ENCODE measurements around the gene INPP5D. TPM values are rescaled to one million over a fixed set of nuclear protein-coding genes. Genes with fewer than 3 reads are reported as not detected.

Gene INPP5D
- total RNA-seq, 1 experiment from 2014 or later = 12.7 TPM

- no peaks in the 10 kb centered on the region for H3K23me2 ChIP-seq (ENCODE audit: insufficient read length, low read depth, low read length, poor library complexity, severe bottlenecking)
- Mint-ChIP-seq H3K36me3 (ENCODE audit: insufficient read depth in 1 of 3, low read depth in 3 of 3) (no peaks in the 10 kb centered on the region), H3K4me1 (peaks cover 11% of the 10 kb centered on the region in 2 experiments), H3K9me3 (no peaks in the 10 kb centered on the region; a peak in 1 of 5 replicates), H3K27ac (no peak overlapping the region), H3K27me3 (ENCODE audit: low read depth) (no peaks in the 10 kb centered on the region), H3K4me3 (no peak overlapping the region)
- no peaks in the 10 kb centered on the region for H3K9me3 ChIP-seq (ENCODE audit: control insufficient read depth, low read depth, low read length)
- no peak overlapping the region for H2BK5ac ChIP-seq (ENCODE audit: insufficient read length, low read length)
- H2AFZ ChIP-seq (ENCODE audit: low read length) = no peak overlapping the region
- no peak overlapping the region for H2AK5ac ChIP-seq (ENCODE audit: insufficient read length, low read length)
- H4K5ac ChIP-seq (ENCODE audit: insufficient read length, low read depth, low read length) = no peak overlapping the region
- no peak overlapping the region for H4K8ac ChIP-seq (replicated peaks; ENCODE audit: insufficient read length, low read depth, low read length)
- H3K27me3 ChIP-seq (ENCODE audit: insufficient read depth, low read length) = no peaks in the 10 kb centered on the region
- no peak for TF ChIP-seq CTCF (conservative IDR thresholded peaks at IDR 0.05)
- H3T11ph ChIP-seq (ENCODE audit: low read length) = no peak overlapping the region
- no peak overlapping the region for H3K9ac ChIP-seq (ENCODE audit: extremely low read depth, insufficient read length, low read length)
- no peak overlapping the region for H2BK120ac ChIP-seq (ENCODE audit: low read depth, low read length, poor library complexity, severe bottlenecking)
- no peaks in the 10 kb centered on the region for H3K79me2 ChIP-seq (ENCODE audit: insufficient read depth, low read length)
- no peak overlapping the region for H4K91ac ChIP-seq (ENCODE audit: insufficient read length, low read depth, low read length)
- WGBS (ENCODE audit: extremely low coverage, insufficient read length, low lambda C conversion rate) = no CpG with 5 or more reads among the region's 20 CpGs
- H3K4me2 ChIP-seq (ENCODE audit: insufficient read depth, insufficient read length, low read length) = no peak overlapping the region
- H3K4ac ChIP-seq (ENCODE audit: low read depth, low read length) = no peak overlapping the region
- no peak overlapping the region for H2BK20ac ChIP-seq (ENCODE audit: low read depth, low read length, poor library complexity, severe bottlenecking)
- no peak overlapping the region for H3K18ac ChIP-seq (ENCODE audit: insufficient read length, low read depth, low read length)
- H3K23ac ChIP-seq (ENCODE audit: insufficient read length, low read depth, low read length) = no peak overlapping the region
- H2BK15ac ChIP-seq (ENCODE audit: low read depth, low read length) = no peak overlapping the region
- H4K20me1 ChIP-seq (ENCODE audit: control insufficient read depth, insufficient read depth, insufficient read length) = no peaks in the 10 kb centered on the region
- H3K79me1 ChIP-seq (ENCODE audit: insufficient read depth, low read depth, low read length, poor library complexity, severe bottlenecking) = no peaks in the 10 kb centered on the region
- no peak overlapping the region for H3K56ac ChIP-seq (ENCODE audit: insufficient read length, low read depth, low read length)
- H3K14ac ChIP-seq (ENCODE audit: insufficient read depth, low read length) = no peak overlapping the region
- no peaks in the 10 kb centered on the region for H3K4me1 ChIP-seq (ENCODE audit: insufficient read depth, low read length)
- DNase-seq = no peak
- no peak overlapping the region for H2BK12ac ChIP-seq (ENCODE audit: insufficient read length, low read depth, low read length)
- no peak overlapping the region for H3K27ac ChIP-seq (ENCODE audit: insufficient read length, low read depth, low read length)
Measured at GRCh38 chr2:233125455-233126065, 65.4 kb downstream of the INPP5D start.
